ENCODE results near the gene NSF.

DNA sequence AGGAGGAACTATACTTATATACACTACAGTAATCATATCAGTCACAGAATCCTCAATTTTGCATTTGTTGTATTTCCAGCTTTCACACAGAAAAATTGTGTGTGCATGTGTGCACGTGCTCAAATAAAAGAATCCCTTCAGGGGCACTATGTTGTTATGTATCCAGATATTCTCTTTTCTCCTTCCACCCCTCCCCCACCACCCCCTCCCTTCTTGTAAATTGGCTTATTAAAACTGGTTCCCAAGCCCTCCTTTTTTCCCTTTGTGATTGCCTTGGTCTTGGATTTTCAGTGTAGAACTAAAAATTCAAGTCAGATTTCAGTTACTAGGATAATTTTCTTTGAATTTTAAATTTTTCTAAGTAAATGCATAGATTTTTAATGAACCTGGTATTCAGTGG is 141.7 kb downstream of the NSF start:
- TF ChIP-seq CTCF (IDR thresholded peaks at IDR 0.05) (no peak), POLR2A (IDR thresholded peaks at IDR 0.05) (no peak), POLR2AphosphoS5 (IDR thresholded peaks at IDR 0.05) (no peak)

All from transverse colon (tissue), 4 donors.